Measurements from ENCODE around the gene INF2.

DNA sequence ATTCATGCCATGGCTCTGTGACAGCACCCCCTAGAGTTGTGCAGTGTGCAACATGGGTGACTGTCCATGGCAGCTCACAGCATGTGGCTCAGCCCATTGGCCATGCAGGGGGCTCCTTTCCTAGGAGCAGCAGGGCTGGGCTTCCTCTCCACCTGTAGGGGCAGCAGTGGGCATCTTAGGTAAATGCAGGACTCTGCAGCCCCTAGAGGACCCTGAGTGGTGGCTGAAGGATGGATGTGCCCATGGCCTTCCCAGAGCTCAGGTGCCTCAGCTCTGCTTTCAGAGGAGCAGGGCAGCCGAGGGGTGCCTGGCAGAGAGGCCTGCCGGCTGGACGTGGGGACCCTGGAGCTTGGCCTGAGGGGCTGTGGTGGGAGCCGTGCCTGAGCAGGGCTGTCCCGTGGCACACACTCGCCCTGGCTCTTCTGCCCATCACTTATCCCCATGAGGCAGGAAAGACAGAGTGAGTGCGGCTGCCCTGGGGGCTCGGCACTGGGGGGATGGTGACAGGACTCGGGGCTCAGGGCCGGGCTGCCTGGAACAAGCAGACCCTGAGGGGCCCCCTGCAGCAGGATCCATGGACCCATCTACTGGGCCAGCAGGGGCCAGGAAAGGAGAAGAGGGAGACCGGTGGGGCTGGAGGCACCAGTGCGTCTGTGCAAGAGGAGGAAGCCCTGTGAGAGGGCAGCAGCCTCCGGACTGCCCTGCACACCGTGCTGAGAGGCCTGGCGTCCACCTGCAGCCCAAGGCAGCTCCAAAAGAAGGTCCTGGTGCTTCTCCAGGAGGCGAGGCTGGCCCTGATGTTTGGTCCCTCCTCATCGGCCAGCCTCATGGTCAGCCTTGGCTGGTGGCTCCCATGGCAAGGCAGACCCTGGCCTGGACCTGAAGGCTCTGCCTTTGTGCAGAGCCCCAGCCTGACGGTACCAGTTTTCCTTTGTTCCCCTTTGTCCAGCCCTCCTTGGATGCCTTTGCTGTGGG, 42.2 kb downstream of the INF2 start:
- TF ChIP-seq, protein P1, sequence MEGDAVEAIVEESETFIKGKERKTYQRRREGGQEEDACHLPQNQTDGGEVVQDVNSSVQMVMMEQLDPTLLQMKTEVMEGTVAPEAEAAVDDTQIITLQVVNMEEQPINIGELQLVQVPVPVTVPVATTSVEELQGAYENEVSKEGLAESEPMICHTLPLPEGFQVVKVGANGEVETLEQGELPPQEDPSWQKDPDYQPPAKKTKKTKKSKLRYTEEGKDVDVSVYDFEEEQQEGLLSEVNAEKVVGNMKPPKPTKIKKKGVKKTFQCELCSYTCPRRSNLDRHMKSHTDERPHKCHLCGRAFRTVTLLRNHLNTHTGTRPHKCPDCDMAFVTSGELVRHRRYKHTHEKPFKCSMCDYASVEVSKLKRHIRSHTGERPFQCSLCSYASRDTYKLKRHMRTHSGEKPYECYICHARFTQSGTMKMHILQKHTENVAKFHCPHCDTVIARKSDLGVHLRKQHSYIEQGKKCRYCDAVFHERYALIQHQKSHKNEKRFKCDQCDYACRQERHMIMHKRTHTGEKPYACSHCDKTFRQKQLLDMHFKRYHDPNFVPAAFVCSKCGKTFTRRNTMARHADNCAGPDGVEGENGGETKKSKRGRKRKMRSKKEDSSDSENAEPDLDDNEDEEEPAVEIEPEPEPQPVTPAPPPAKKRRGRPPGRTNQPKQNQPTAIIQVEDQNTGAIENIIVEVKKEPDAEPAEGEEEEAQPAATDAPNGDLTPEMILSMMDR (IDR thresholded peaks at IDR 0.05) = no peak
- no peak for TF ChIP-seq POLR2A (IDR thresholded peaks at IDR 0.05)

All from gastroesophageal sphincter (tissue), 3 donors.